WTC11 (cell line): Measurements from ENCODE around the gene LMF1. TPM values are rescaled to one million over a fixed set of nuclear protein-coding genes. Genes with fewer than 3 reads are reported as not detected.

Source experiments
- ATAC-seq: fragments of 200-7000 bp; cut with Tn5 transposase; 2 replicates; pipeline ENCODE4 v1.10.0; 2021; ENCODE audit warnings: mild to moderate bottlenecking, moderate library complexity
- CTCF ChIA-PET: fragments of 300-600 bp; sonication (Branson Sonifier 250); formaldehyde crosslinking; loops from one replicate; lab custom pipeline; 2021; ENCODE audit warnings: antibody characterized with exemption; lab: Charles Lee
- POLR2A ChIA-PET: fragments of 350-600 bp; sonication (Branson Sonifier 250); formaldehyde crosslinking; loops from one replicate; lab custom pipeline; 2021; ENCODE audit warnings: antibody characterized with exemption; lab: Charles Lee
- DNase-seq: peaks from one replicate; pipeline ENCODE4 v3.0.0; 2021; ENCODE audit warnings: low spot score
- H3K27ac Mint-ChIP-seq: 2 replicates; pipeline ENCODE4 v1.8.0; 2021; ENCODE audit warnings: mixed read lengths
- H3K27me3 Mint-ChIP-seq: 2 replicates; pipeline ENCODE4 v1.8.0; 2021; ENCODE audit warnings: low read depth, mild to moderate bottlenecking, moderate library complexity, mixed read lengths
- H3K36me3 Mint-ChIP-seq: 2 replicates; pipeline ENCODE4 v1.8.0; 2021; ENCODE audit warnings: mixed read lengths
- H3K4me1 Mint-ChIP-seq: 2 replicates; pipeline ENCODE4 v1.8.0; 2022; ENCODE audit warnings: mixed read lengths
- H3K4me3 Mint-ChIP-seq: 2 replicates; pipeline ENCODE4 v1.8.0; 2021; ENCODE audit warnings: mild to moderate bottlenecking, moderate library complexity, mixed read lengths
- H3K9me3 Mint-ChIP-seq: 2 replicates; pipeline ENCODE4 v1.8.0; 2021; ENCODE audit warnings: mixed read lengths
- AR ChIP-seq: fragments of 250-450 bp; sonication (Bioruptor Pico); IDR thresholded peaks from 2 replicates; pipeline ENCODE4 v1.9.0; 2021; ENCODE audit warnings: mild to moderate bottlenecking
- ARID4B ChIP-seq: sonication (generic); formaldehyde crosslinking; IDR thresholded peaks from 2 replicates; pipeline ENCODE4 v1.8.0; 2023; ENCODE audit warnings: missing genetic modification reagents, mild to moderate bottlenecking, borderline replicate concordance
- ATF3 ChIP-seq: sonication (generic); formaldehyde crosslinking; conservative IDR thresholded peaks from 2 replicates; pipeline ENCODE4 v1.8.1; 2022; ENCODE audit warnings: mild to moderate bottlenecking, missing genetic modification reagents
- CBFB ChIP-seq: sonication (generic); formaldehyde crosslinking; IDR thresholded peaks from 2 replicates; pipeline ENCODE4 v1.8.1; 2022; ENCODE audit warnings: mild to moderate bottlenecking, low read depth, missing genetic modification reagents
- CREM ChIP-seq: sonication (generic); formaldehyde crosslinking; IDR thresholded peaks from 2 replicates; pipeline ENCODE4 v1.8.1; 2022; ENCODE audit warnings: mild to moderate bottlenecking, missing genetic modification reagents, moderate library complexity
- CTCF ChIP-seq: fragments of 200-600 bp; IDR thresholded peaks from 2 replicates; pipeline ENCODE4 v1.8.0; 2022; ENCODE audit warnings: antibody characterized with exemption
- GTF2I ChIP-seq: fragments of 250-450 bp; sonication (Bioruptor Pico); conservative IDR thresholded peaks from 2 replicates; pipeline ENCODE4 v1.4.0; 2021; ENCODE audit warnings: mild to moderate bottlenecking
- IRF1 ChIP-seq: sonication (generic); formaldehyde crosslinking; IDR thresholded peaks from 2 replicates; pipeline ENCODE4 v1.8.0; 2023; ENCODE audit warnings: missing genetic modification reagents
- KAT7 ChIP-seq: sonication (generic); formaldehyde crosslinking; IDR thresholded peaks from 2 replicates; pipeline ENCODE4 v1.8.1; 2023; ENCODE audit warnings: missing genetic modification reagents, mild to moderate bottlenecking, borderline replicate concordance
- MXD4 ChIP-seq: fragments of 250-450 bp; sonication (Bioruptor Pico); IDR thresholded peaks from 2 replicates; pipeline ENCODE4 v1.8.0; 2021; ENCODE audit warnings: mild to moderate bottlenecking, moderate library complexity, borderline replicate concordance
- NR3C1 ChIP-seq: sonication (generic); formaldehyde crosslinking; conservative IDR thresholded peaks from 2 replicates; pipeline ENCODE4 v1.8.1; 2023; ENCODE audit warnings: low read depth, mild to moderate bottlenecking, missing genetic modification reagents
- PRDM15 ChIP-seq: sonication (generic); formaldehyde crosslinking; IDR thresholded peaks from 2 replicates; pipeline ENCODE4 v1.8.0; 2022; ENCODE audit warnings: missing genetic modification reagents
- SMAD4 ChIP-seq: sonication (generic); formaldehyde crosslinking; IDR thresholded peaks from 2 replicates; pipeline ENCODE4 v1.8.0; 2022; ENCODE audit warnings: mild to moderate bottlenecking, missing genetic modification reagents
- TCF7 ChIP-seq: sonication (generic); formaldehyde crosslinking; IDR thresholded peaks from 2 replicates; pipeline ENCODE4 v1.8.0; 2022; ENCODE audit warnings: mild to moderate bottlenecking, low read depth, missing genetic modification reagents, moderate library complexity
- USF1 ChIP-seq: sonication (generic); formaldehyde crosslinking; IDR thresholded peaks from 2 replicates; pipeline ENCODE4 v1.8.0; 2022; ENCODE audit warnings: mild to moderate bottlenecking, missing genetic modification reagents
- ZNF121 ChIP-seq: sonication (generic); formaldehyde crosslinking; IDR thresholded peaks from 2 replicates; pipeline ENCODE4 v1.8.0; 2023; ENCODE audit warnings: missing genetic modification reagents
- total RNA-seq: library from RNA; stranded (reverse); gene quantifications from 3 replicates; pipeline ENCODE4 v1.2.3, GENCODE V29; 2021

The LMF1 gene
- total RNA-seq, 1 experiment from 2014 or later = 10.5 TPM

- no peaks in the 10 kb centered on the region for H3K9me3 Mint-ChIP-seq
Observed at GRCh38 chr16:821751-822150, 149.0 kb downstream of the LMF1 start.

More at GRCh38 chr16:821751-822150, 149.0 kb downstream of the LMF1 start:
- H3K4me3 Mint-ChIP-seq = no peak overlapping the region
- TF ChIP-seq KAT7 (CRISPR knock-in tag) (no peak), ARID4B (CRISPR knock-in tag) (no peak), MXD4 (CRISPR knock-in tag) (no peak), AR (CRISPR knock-in tag) (no peak), IRF1 (CRISPR knock-in tag) (no peak), ZNF121 (CRISPR knock-in tag) (no peak), CBFB (CRISPR knock-in tag) (no peak), NR3C1 (no peak), GTF2I (no peak), CREM (CRISPR knock-in tag) (no peak), PRDM15 (CRISPR knock-in tag) (no peak), ATF3 (no peak), USF1 (CRISPR knock-in tag) (no peak), CTCF (no peak), TCF7 (CRISPR knock-in tag) (no peak), SMAD4 (no peak)
- TF ChIP-seq, all 79 proteins: peak for 0
- peaks cover 4% of the 10 kb centered on the region for H3K4me1 Mint-ChIP-seq
- ChIA-PET CTCF (interaction anchor here (0.6 to 7.8 kb wide), 3 partner anchors 50 to 281 kb away, joined by 3 to 31 read pairs (median 4); no protein-coding TSS in a partner anchor), POLR2A (no interaction called here)
- no peak for DNase-seq
- no peak for ATAC-seq
- no peaks in the 10 kb centered on the region for H3K36me3 Mint-ChIP-seq
- 0 out of 2 replicates have a peak overlapping the region, but pooled peaks have one; percentile 36 for H3K27ac Mint-ChIP-seq
- H3K27me3 Mint-ChIP-seq = no peaks in the 10 kb centered on the region; the same call in 1 of the 2 replicates
